Activated CD8-positive, alpha-beta memory T cell treated with anti-CD3 and anti-CD28 coated beads for 48 hours (primary cell): ENCODE data around the gene AGBL1.

Experiments
- DNase-seq, 3 experiments: peaks; one replicate each; pipeline ENCODE4 v3.0.0-alpha.2; 2020; ENCODE audit warnings: low read depth in 2 of 3, low spot score in 2 of 3

AGBL1 gene

DNA sequence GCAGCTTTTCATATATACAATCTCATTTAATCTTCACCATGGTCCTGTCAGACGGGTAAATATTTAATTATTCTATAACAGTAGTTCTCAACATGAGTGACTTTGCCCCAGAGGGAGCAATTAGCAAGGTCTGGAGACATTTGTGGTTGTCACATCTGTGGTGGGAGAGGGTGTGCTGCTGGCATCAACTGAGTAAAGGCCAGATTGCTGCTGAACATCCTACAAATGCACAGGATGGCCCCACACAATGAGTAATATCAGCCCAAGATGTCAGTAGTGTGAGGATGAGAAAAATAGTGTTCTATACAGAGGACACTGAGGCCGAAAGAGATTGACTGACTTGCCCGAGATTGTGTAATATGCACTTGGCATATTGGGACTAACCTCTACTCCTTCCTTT is 156.0 kb downstream of the AGBL1 start:
- DNase-seq, result no peak

DNA sequence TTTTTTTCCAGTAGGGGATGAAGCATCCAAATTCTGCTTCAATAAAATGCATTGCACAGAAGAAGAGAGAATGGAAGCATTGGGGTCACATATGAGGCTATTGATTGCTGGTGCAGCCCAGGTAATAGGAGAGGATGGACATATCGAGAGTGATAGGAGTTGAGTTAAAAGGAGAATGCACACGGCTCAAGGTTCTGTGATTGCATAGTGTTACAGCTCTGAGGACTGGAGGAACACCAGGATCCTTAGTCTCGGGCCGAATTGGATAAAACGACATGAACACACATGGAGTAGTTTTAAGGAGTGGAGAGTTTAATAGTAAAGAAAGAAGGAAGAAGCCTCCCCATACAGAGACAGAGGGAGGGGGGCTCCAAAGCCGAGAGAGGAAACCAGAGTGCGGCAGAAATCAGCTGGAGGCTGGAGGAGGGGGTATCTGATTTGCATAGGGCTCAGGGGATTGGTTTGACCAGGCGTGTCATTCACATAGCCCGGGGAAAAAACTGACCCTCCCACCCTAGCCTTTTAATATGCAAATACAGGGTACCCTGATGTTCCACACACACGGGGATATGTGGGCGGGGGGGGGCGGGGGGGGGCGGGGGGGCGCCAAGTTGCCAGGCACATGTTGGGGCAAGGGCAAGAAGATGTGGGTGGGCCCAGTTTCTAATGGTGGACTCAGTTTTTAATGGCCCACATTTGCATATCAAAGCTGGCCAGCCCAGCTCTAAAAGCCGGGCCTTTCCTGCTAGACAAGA is 156.9 kb downstream of the AGBL1 start:
- no peak for DNase-seq

DNA sequence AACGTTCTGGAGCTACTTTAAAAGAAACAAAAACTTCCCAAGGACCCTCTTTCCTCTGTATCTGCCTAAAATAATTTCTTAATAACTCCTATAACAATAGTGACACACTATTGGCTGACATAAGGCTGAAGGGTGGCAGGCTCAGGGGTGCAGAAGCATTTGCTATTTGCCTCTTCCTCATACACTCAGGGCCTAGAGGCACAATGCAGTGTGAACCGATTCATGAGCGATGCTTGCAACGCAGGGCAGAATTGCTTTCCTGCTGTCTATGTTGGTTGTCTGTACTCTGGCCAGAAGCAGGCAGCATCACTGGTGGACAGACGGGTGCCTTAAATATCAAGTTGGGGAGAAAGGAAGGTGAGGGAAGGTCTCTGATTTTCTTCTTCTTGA is 157.4 kb downstream of the AGBL1 start:
- no peak for DNase-seq

GRCh38 chr15:86247249-86247955 is 167.7 kb downstream of the AGBL1 start:
- no peak for DNase-seq

- no peak for DNase-seq
Observed at GRCh38 chr15:86255247-86255646, 175.6 kb downstream of the AGBL1 start.

DNA sequence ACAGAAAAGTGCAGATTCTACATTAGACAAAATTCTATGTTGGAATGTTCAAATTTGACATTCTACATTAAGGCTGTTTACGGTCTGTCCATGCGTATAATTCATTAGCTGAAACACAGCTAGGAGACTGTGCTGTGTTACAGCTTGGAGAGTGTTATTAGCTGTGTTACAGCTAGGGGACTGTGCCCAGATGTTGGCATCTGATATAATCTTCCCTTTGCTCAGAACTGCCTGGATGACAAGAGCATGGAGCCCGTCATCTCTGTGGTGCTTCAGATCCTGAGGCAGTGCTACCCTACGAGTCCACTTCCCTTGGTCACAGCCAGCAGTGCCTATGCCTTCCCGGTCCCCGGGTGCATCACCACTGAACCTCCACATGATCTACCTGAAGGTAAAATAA is 177.0 kb downstream of the AGBL1 start:
- DNase-seq, result no peak

GRCh38 chr15:86259589-86259988 is 179.9 kb downstream of the AGBL1 start:
- DNase-seq, result no peak

- no peak for DNase-seq
Observed at GRCh38 chr15:86263230-86263629, 183.6 kb downstream of the AGBL1 start.

- DNase-seq, result no peak
Observed at GRCh38 chr15:86266896-86267484, 187.3 kb downstream of the AGBL1 start.

DNA sequence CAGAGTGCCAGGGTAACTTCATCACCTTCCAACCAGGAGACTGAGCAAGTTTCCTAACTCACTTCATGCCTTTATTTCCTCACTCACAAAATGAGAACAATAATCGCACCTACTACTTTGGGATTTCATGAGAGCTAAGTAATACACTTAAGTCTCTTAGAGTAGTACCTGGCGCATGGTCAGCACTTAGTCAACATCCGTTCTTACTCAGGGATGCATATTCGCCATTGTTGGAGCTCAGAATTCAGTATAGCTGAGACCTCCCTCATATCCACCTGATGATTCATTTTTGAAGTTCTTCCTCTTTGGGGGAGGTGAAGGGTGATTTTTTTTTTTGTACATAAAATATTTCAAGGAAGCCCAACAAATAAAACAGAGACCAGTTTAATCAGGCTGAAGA is 188.2 kb downstream of the AGBL1 start:
- DNase-seq, result no peak

DNA sequence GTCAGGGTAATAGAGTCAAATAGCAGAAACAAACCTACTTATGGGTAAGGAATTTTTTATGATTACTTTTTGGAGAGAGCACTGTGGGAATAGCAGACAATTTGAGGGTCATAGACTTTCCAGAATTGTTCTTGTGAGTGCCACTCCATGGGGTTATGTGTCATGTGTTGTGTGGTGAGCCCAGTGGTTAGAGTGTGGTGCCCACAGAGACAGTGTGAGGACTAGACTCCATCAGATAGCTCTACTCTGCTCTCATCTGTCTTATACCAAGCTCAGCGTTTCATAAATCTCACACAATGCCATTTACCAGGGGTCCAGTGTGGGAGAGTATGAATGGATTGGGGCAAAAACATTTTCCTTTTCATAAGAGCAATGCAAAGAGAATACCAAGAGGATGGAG is 188.9 kb downstream of the AGBL1 start:
- DNase-seq, result no peak

DNA sequence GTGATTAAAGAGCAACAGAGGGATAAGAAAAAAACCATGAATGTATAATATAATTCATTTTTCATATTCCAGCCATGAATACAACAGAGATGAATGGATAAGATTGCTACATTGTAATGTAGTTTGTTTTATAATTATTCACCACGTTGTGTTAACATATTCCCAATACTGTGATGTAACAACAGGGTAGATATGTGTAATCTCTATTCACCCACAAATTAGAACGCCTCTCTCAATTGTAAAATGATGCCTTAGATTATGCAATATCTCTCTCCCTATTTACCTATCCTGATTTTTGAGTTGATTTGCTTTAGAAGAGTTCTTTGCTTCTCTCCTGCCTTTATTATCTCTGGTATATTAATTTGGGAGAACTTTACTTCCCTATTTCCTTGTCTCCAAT is 193.6 kb downstream of the AGBL1 start:
- no peak for DNase-seq

- no peak for DNase-seq
Observed at GRCh38 chr15:86275361-86275760, 195.7 kb downstream of the AGBL1 start.

DNA sequence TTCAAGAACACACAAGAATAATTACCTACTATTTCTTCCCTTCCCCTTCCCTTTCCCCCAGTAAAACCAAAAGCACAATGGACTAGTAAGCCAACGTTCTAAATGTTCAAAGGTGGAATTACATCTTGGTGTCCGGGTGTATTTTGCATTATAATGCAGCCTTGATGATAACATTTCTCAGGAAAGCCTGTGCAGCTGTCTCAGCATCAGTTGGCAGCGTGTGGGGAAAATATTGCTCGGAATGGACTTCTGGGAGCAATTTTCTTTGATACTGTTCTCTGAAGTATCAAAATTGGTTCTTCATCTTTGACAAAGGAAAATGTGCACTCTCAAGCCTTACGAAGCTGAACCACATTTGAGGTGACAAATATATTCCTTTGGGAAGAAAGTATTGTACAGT is 198.9 kb downstream of the AGBL1 start:
- DNase-seq, result no peak

DNA sequence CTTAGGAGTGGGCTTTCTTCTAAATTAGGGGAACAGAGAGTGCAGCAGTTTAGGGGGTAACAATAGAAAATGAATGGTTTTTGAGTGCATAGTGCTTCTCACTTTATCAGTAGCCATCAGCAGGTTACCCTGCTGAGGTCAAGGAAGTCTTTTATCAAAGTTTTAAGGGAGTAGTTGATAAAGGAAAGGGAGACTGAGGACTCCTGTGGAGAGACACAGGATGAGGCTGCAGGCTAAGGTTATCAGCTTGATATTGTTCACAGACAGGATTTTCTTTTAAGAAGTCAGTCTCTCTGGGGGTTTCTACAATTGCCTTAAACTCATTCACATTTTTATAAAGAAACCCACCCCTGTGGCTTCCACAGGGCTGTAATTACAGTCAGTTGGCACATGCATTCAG is 205.0 kb downstream of the AGBL1 start:
- no peak for DNase-seq

GRCh38 chr15:86295511-86295910 is 215.8 kb downstream of the AGBL1 start:
- no peak for DNase-seq

GRCh38 chr15:86296769-86297168 is 217.1 kb downstream of the AGBL1 start:
- DNase-seq, result no peak

- DNase-seq, result no peak
Observed at GRCh38 chr15:86300390-86301125, 220.9 kb downstream of the AGBL1 start.

GRCh38 chr15:86311568-86312280 is 232.1 kb downstream of the AGBL1 start:
- DNase-seq, result no peak

- DNase-seq, result no peak
Observed at GRCh38 chr15:86312486-86312885, 232.8 kb downstream of the AGBL1 start.

GRCh38 chr15:86316216-86316615 is 236.5 kb downstream of the AGBL1 start:
- DNase-seq, result no peak
